Measurements from ENCODE around the gene BEAN1. TPM values are rescaled to one million over a fixed set of nuclear protein-coding genes. Genes with fewer than 3 reads are reported as not detected.
A peak's percentile ranks its signal among the peaks of the same experiment; 100 is the strongest.

The BEAN1 gene
- total RNA-seq, 1 experiment from 2014 or later = 1.9 TPM

- Histone ChIP-seq H3K4me2 (ENCODE audit: low read length) (no peak overlapping the region), H3K27ac (ENCODE audit: low read length) (peak overlapping the region; percentile 71), H3K9me2 (replicated peaks; ENCODE audit: low read length) (no peaks in the 10 kb centered on the region), H4K20me1 (ENCODE audit: low read length) (no peaks in the 10 kb centered on the region), H3K9me3 (ENCODE audit: low read length) (no peaks in the 10 kb centered on the region), H3K36me3 (ENCODE audit: low read depth, low read length) (no peaks in the 10 kb centered on the region), H3K4me1 (ENCODE audit: insufficient read depth, low read length) (peaks cover 26% of the 10 kb centered on the region; the same call in 1 of the 2 replicates), H3K27me3 (ENCODE audit: low read length) (no peaks in the 10 kb centered on the region), H3K9ac (ENCODE audit: low read length) (no peak overlapping the region; the same call in 1 of the 2 replicates), H2AFZ (ENCODE audit: low read length) (no peak overlapping the region), H3K79me2 (ENCODE audit: low read length) (no peaks in the 10 kb centered on the region), H3K4me3 (ENCODE audit: low read length) (no peak overlapping the region), H3F3A (ENCODE audit: low read length, unreplicated experiment) (no peaks in the 10 kb centered on the region)
- peak; percentile 59 for DNase-seq
- intact Hi-C loops (cut with micrococcal nuclease) = no loop called here
- ChIA-PET POLR2A (ENCODE audit: unreplicated experiment) (no interaction called here), CTCF (no interaction called here)
- TF ChIP-seq EZH2 (IDR thresholded peaks at IDR 0.05; ENCODE audit: low read length, unreplicated experiment) = no peak
- no peak for TF ChIP-seq EZH2phosphoT487 (IDR thresholded peaks at IDR 0.05; ENCODE audit: borderline replicate concordance, low read length)
- TF ChIP-seq CTCF (conservative IDR thresholded peaks at IDR 0.05; ENCODE audit: low read depth, low read length) = no peak
- no peak for ATAC-seq
- BruUV-seq (replicated peaks) = no TSS peak
Measured at GRCh38 chr16:66416939-66417700, 10.0 kb upstream of the BEAN1 start.

- Histone ChIP-seq H3K79me2 (ENCODE audit: low read length) (no peaks in the 10 kb centered on the region), H2AFZ (ENCODE audit: low read length) (no peak overlapping the region), H3K9me2 (replicated peaks; ENCODE audit: low read length) (no peaks in the 10 kb centered on the region), H3K9ac (ENCODE audit: low read length) (no peak overlapping the region), H3K27me3 (ENCODE audit: low read length) (no peaks in the 10 kb centered on the region), H3K4me2 (ENCODE audit: low read length) (no peak overlapping the region), H3K4me3 (ENCODE audit: low read length) (no peak overlapping the region), H3F3A (ENCODE audit: low read length, unreplicated experiment) (no peaks in the 10 kb centered on the region), H4K20me1 (ENCODE audit: low read length) (no peaks in the 10 kb centered on the region), H3K9me3 (ENCODE audit: low read length) (no peaks in the 10 kb centered on the region), H3K36me3 (ENCODE audit: low read depth, low read length) (no peaks in the 10 kb centered on the region), H3K27ac (ENCODE audit: low read length) (peak overlapping the region; percentile 71), H3K4me1 (ENCODE audit: insufficient read depth, low read length) (peaks cover 26% of the 10 kb centered on the region; the same call in 1 of the 2 replicates)
- no peak for DNase-seq
- ATAC-seq = no peak
- intact Hi-C loops (cut with micrococcal nuclease) = no loop called here
- BruUV-seq (replicated peaks) = no TSS peak
- POLR2A ChIA-PET (ENCODE audit: unreplicated experiment) = no interaction called here
- CTCF ChIA-PET = no interaction called here
- TF ChIP-seq EZH2phosphoT487 (IDR thresholded peaks at IDR 0.05; ENCODE audit: borderline replicate concordance, low read length) = no peak
- TF ChIP-seq EZH2 (IDR thresholded peaks at IDR 0.05; ENCODE audit: low read length, unreplicated experiment) = no peak
- no peak for TF ChIP-seq CTCF (conservative IDR thresholded peaks at IDR 0.05; ENCODE audit: low read depth, low read length)
Measured at GRCh38 chr16:66418165-66418962, 8.7 kb upstream of the BEAN1 start.

All from PC-3 (cell line).